ENCODE measurements around the gene ZNF672.

DNA sequence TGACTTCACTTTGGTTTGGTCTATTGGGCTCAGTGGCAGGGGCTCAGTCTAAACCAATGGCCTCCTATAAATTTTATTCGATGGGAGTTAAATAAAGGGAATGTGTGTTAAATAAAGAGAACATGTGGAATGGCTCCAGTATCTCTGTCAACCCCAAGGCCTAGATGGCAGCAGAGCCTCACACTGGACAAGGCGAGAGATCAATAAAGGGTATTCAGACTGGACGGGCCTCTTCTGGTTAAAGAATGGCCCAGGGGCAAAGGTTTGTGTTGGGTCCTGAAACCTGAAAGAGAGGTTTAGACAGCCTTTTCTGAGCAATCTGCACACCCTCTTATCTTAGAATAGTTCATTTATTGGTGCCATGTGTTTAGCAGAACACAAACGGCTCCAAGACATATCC is 47.0 kb upstream of the ZNF672 start:
- TF ChIP-seq GATA2 (IDR thresholded peaks at IDR 0.05; ENCODE audit: low read depth, low read length) (no peak), GATA3 (IDR thresholded peaks at IDR 0.05; ENCODE audit: low read depth, low read length) (no peak)
